HEK293 (cell line): ENCODE measurements around the gene SLC19A2.

Experiments used
- CTCF ChIP-seq: fragments of 450-650 bp; formaldehyde crosslinking; IDR thresholded peaks from 2 replicates; pipeline ENCODE4 v1.5.1; 2016; ENCODE audit warnings: missing biosample characterization, missing genetic modification characterization
- PBX3 ChIP-seq: sonication (generic); formaldehyde crosslinking; IDR thresholded peaks from 2 replicates; pipeline ENCODE4 v1.8.1; 2022; ENCODE audit warnings: mild to moderate bottlenecking, moderate library complexity, missing genetic modification reagents
- ZBTB11 ChIP-seq: fragments of 450-650 bp; formaldehyde crosslinking; conservative IDR thresholded peaks from 2 replicates; pipeline ENCODE4 v1.5.1; 2016; ENCODE audit warnings: low read depth, missing biosample characterization, missing genetic modification characterization
- ZFHX2 ChIP-seq: fragments of 450-650 bp; formaldehyde crosslinking; conservative IDR thresholded peaks from 2 replicates; pipeline ENCODE4 v1.5.1; 2016; ENCODE audit warnings: missing biosample characterization, missing genetic modification characterization
- ZNF37A ChIP-seq: fragments of 450-650 bp; IDR thresholded peaks from 2 replicates; pipeline ENCODE4 v1.5.1; 2018; ENCODE audit warnings: missing biosample characterization, missing genetic modification characterization
- ZNF510 ChIP-seq: fragments of 450-650 bp; formaldehyde crosslinking; IDR thresholded peaks from 2 replicates; pipeline ENCODE4 v1.5.1; 2018; ENCODE audit warnings: mild to moderate bottlenecking, missing genetic modification characterization, missing biosample characterization; ENCODE audit not compliant: insufficient replicate concordance
- ZNF664 ChIP-seq: fragments of 450-650 bp; formaldehyde crosslinking; IDR thresholded peaks from 2 replicates; pipeline ENCODE4 v1.5.1; 2016; ENCODE audit warnings: missing biosample characterization, missing genetic modification characterization
- ZNF692 ChIP-seq: fragments of 450-650 bp; formaldehyde crosslinking; IDR thresholded peaks from 2 replicates; pipeline ENCODE4 v1.5.1; 2016; ENCODE audit warnings: missing biosample characterization, missing genetic modification characterization
- ZNF776 ChIP-seq: fragments of 450-650 bp; formaldehyde crosslinking; IDR thresholded peaks from 2 replicates; pipeline ENCODE4 v1.5.0; 2017; ENCODE audit warnings: missing biosample characterization, missing genetic modification characterization, borderline replicate concordance
- TF ChIP-seq, protein P1 (sequence below): fragments of 450-650 bp; formaldehyde crosslinking; IDR thresholded peaks from 2 replicates; pipeline ENCODE4 v1.5.1; 2016; ENCODE audit warnings: missing biosample characterization, missing genetic modification characterization

- no peak for TF ChIP-seq ZNF692 (tag by site-specific recombination)
- TF ChIP-seq ZNF664 (tag by site-specific recombination): no peak
- TF ChIP-seq ZFHX2 (tag by site-specific recombination): no peak
- TF ChIP-seq PBX3: no peak
- TF ChIP-seq ZNF37A (tag by site-specific recombination): no peak
- no peak for TF ChIP-seq ZNF510 (tag by site-specific recombination)
- no peak for TF ChIP-seq CTCF (tag by site-specific recombination)
- TF ChIP-seq ZNF776 (tag by site-specific recombination): no peak
- no peak for TF ChIP-seq ZBTB11 (tag by site-specific recombination)
- TF ChIP-seq, protein P1, sequence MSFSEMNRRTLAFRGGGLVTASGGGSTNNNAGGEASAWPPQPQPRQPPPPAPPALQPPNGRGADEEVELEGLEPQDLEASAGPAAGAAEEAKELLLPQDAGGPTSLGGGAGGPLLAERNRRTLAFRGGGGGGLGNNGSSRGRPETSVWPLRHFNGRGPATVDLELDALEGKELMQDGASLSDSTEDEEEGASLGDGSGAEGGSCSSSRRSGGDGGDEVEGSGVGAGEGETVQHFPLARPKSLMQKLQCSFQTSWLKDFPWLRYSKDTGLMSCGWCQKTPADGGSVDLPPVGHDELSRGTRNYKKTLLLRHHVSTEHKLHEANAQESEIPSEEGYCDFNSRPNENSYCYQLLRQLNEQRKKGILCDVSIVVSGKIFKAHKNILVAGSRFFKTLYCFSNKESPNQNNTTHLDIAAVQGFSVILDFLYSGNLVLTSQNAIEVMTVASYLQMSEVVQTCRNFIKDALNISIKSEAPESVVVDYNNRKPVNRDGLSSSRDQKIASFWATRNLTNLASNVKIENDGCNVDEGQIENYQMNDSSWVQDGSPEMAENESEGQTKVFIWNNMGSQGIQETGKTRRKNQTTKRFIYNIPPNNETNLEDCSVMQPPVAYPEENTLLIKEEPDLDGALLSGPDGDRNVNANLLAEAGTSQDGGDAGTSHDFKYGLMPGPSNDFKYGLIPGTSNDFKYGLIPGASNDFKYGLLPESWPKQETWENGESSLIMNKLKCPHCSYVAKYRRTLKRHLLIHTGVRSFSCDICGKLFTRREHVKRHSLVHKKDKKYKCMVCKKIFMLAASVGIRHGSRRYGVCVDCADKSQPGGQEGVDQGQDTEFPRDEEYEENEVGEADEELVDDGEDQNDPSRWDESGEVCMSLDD (tag by site-specific recombination): no peak
These were observed 8.6 kb upstream of the SLC19A2 start for GRCh38 chr1:169494343-169494742.
